ENCODE data around the gene SAPCD2.
"Not testable (repeated sequence)": the region's sequence is repeated elsewhere in the genome, so short reads cannot be mapped to it uniquely, and the experiment has no call there.

SAPCD2 gene

GRCh38 chr9:137046088-137046787 lies 24.1 kb downstream of the SAPCD2 start, which contains the start of gene NPDC1:
Gene NPDC1, minus strand, starts transcription at chr9:137046177. Its CDS starts 188 bp downstream, at chr9:137045989.
- peak; percentile 83 for DNase-seq (ENCODE audit: low spot score)

DNA sequence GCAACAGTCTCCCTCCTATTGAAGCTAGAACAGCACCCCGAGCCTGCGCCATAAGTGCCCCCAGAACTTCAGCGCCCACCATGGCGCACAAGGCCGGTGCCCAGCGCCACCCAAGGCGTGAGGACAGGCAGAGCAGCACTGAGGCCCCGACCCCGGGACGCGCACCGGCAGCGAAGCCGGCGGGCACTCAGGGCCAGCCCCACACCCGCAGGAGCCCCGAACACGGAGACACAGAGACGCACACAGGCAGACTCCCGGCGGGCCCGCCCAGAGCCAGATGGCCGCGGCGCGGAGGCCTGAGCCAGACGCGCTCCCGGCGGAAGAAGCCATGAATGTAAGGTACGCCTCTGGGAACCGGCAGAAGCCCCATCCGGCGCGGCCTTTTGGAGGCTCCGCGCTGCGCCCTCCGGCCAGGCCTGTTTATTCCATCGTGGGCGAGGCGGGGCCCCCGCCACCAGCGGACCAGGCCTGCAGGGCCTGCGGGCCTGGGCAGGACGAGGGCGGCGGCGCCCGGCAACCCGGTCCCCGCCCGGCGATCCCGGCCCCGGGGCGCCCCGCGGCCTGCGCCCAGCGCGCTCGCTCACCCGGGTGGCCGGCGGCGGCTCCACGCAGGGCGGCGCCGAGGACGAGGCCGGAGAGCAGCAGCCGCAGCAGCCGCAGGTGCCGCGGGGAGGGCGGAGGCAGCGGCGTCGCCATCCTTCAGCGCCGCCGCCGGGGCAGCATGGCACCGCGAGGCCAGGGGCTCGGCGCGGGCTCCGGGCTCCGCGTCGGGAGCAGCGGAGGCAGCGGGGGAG lies 24.9 kb downstream of the SAPCD2 start:
- DNase-seq (ENCODE audit: low spot score) = no peak

GRCh38 chr9:137044502-137045177 lies 25.7 kb downstream of the SAPCD2 start:
- no peak for DNase-seq (ENCODE audit: low spot score)

DNA sequence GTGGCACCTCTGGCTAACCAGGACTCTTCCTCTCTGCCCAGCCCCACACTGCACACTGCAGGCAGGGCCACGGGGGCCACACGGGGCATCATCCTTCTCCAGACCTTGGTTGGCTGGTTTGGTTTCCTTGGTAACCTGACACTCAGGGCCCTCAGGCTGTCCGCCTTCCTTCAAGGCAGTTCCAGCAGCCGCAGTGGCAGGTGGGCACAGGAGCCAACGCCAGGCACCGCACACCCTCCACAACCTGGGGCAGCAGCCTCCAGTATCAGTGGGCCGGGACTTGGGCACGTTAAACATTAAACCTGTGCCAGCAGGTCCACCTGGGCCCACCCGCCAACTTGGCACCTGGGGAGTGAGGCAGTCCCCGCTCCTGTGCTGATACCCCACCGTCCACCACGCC lies 26.3 kb downstream of the SAPCD2 start:
- no peak for DNase-seq (ENCODE audit: low spot score)

GRCh38 chr9:137042751-137043727 lies 27.3 kb downstream of the SAPCD2 start:
- no peak for DNase-seq (ENCODE audit: low spot score)

DNA sequence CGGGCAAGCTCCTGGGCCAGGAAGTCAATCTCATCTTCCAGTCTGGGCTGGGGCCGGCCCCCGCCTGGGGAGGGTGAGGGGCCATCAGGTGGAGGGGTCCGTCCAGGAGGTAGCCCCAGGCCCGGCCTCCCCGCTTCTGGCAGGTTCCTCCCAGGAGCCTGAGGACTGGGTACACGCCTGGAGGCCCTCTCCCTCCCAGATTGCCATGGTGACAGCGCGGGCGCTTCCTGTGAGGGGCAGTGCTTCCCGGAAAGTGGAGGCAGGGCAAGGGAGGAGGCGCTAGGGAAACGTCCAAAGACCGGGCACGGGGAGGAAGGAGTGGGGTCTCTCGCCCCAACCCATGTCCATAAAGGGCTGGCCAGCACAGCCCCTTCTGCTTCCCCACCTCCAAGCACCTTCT lies 29.2 kb downstream of the SAPCD2 start:
- no peak for DNase-seq (ENCODE audit: low spot score)

- DNase-seq (ENCODE audit: low spot score) = no peak
Observed at GRCh38 chr9:137040568-137040967, 29.8 kb downstream of the SAPCD2 start.

DNA sequence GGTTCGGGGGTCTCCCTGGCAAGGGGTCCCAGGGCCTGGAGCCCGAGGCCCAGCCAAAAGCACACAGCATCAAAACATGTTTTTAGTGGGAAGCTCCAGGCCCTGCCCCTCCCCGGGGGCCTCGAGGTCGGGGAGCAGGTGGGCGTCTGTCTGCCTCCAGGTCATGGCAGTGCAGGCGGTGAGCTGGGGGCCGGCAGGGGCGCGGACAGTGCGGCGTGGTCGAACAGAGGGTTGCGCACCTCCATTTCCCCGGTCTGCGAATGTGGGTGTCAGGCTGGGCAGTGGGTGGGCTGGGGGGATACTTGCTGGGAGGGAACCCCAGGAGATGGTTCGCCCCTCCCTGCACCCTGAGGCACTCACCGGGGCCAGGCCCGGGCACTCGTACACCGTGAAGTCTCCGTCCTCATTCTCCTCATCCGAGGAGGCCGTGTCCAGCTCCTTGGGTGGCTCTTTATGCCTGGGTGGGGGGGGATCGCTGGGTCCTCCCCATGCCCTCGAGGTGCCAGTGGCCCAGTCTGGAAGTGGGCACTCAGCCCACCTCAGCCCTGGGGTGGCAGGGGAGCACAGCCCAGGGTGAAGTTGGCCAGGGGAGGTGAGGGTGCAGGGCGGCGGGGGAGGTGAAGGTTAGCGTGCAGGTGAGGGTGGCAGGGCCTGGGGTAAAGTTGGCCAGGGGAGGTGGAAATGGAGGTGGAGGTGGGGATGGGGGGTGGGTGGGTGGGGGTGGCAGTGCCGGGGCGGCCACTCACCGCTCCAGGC lies 30.6 kb downstream of the SAPCD2 start:
- DNase-seq (ENCODE audit: low spot score) = no peak

DNA sequence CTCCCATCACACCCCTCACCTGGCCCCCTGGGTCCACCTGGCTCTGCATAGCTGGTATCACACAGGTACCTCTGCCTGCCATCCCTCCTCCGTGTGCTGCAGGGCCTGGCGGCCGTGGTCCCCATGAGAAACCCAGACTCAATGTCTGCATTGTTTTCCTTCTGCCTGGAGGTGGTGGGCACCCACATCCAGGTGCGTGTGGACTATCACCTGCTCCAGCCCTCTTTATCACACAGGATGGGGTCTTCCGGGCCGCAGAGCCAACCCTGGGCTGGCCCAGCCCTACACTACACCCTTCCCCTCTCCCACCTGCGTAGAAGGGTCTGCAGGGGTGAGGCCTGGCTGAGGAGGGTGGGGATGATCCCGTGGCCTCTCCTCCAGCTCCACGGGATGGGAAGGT lies 31.4 kb downstream of the SAPCD2 start:
- DNase-seq (ENCODE audit: low spot score) = no peak

DNA sequence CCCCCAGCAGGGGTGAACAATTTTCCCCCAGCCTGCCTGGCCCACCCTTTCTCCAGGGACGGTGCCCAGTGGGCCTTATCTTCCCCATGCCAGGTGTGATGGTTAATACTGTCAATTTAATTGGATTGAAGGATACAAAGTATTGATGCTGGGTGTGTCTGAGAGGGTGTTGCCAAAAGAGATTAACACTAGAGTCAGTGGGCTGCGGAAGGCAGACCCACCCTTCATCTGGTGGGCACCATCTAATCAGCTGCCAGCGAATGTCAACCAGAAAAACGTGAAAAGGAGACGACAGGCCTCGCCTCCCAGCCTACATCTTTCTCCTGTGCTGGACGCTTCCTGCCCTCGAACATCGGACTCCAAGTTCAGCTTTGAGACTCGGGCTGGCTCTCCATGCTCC lies 32.9 kb downstream of the SAPCD2 start:
- no peak for DNase-seq (ENCODE audit: low spot score)

DNA sequence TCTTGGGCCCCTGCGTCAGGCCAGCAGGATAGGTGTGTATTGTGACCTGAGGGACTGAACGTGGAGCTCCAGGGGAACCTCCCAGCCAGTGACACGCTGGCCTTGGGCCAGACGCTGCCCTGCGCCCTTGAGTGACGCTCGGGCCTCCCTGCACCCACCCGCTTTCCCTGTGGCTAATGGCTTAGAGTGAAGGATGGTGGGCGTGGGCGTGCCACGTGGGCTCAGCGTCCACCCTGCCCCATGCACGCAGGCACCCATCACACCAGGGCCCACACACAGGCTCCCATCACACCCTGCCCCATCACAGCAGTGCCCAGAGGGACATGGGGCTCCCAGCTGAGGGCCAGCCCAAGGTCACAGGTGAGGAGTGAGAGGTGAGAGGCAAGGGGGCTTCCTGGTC lies 33.3 kb downstream of the SAPCD2 start:
- no peak for DNase-seq (ENCODE audit: low spot score)

- DNase-seq (ENCODE audit: low spot score) = no peak
Observed at GRCh38 chr9:137035937-137036336, 34.4 kb downstream of the SAPCD2 start.

- no peak for DNase-seq (ENCODE audit: low spot score)
Observed at GRCh38 chr9:137035507-137035834, 34.9 kb downstream of the SAPCD2 start.

- peak; percentile 87 for DNase-seq (ENCODE audit: low spot score)
Observed at GRCh38 chr9:137034709-137035506, 35.4 kb downstream of the SAPCD2 start.

DNA sequence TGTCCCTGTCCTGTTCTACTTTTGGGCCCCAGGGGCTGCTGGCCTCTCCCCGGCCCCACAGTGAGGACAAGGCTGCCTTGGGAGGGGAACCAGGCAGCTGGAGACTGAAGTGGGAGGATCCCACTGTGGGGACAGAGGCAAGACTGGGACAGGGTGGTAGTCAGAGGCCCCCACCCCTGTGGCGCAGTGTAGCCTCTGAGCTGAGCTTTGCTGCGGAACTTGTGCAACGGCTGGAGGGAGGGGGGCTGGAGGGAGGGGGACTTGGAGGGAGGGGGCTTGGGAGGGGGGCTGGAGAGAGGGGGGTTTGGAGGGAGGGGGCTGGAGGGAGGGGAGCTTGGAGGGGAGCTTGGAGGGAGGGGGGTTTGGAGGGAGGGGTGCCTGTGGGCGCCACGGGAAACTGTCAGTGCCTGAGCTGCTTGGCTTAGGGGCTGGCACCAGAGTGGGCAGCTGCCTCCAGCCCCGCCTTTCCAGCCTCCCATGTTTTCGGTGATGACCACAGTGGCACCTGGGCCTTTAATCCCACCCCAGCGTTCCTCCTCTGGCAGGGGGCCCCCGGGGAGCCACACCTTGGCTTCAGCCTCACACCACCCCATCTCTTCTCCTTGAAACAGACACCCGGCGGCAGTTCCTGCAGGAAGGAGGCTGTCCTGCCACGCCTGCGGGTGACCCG lies 36.2 kb downstream of the SAPCD2 start:
- no peak for DNase-seq (ENCODE audit: low spot score)

DNA sequence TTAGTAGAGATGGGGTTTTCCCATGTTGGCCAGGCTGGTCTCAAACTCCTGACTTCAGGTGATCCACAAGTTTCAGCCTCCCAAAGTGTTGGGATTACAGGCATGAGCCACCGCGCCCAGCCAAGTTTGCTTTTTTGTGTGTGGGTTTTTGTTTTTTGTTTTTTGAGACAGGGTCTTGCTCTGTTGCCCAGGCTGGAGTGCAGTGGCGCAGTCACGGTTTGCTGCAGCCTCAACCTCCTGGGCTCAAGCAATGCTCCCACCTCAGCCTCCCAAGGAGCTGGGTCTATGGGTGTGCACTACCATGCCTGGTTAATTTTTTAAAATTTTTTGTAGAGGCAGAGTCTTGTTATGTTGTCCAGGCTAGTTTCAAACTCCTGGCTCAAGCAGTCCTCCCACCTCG lies 36.9 kb downstream of the SAPCD2 start:
- DNase-seq (ENCODE audit: low spot score) = not testable (repeated sequence)

DNA sequence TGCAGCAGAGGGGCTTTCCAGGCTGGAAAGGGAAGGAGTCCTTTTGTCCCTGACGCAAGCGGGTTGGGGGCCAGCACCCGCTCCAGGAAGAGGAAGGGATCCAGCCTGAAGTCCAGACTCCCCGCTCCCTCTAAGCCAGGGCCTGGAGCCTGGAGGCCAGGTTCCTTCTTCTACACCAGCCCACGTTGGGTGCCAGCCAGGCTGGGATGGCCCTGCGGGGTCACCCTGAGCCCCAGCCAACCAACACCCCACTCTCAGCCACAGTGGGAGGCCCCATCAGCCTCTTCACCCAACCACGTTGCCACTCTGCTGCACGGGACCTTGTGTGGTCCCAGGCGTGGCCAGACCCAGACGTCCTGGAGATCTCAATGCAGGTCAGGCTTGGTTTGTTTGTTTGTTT lies 37.5 kb downstream of the SAPCD2 start:
- DNase-seq (ENCODE audit: low spot score) = peak; percentile 30

- DNase-seq (ENCODE audit: low spot score) = peak; percentile 31
Observed at GRCh38 chr9:137031904-137032640, 38.3 kb downstream of the SAPCD2 start, which contains the start of gene FUT7. Gene FUT7, minus strand, starts transcription at chr9:137032088. Its CDS starts 97 bp downstream, at chr9:137031991.
